Astrocyte (in vitro differentiated cells and primary cell): ENCODE measurements around the gene TBC1D16.

ENCODE experiments used
- CTCF ChIP-seq: IDR thresholded peaks from 2 replicates; pipeline ENCODE4 v1.5.1; 2011; ENCODE audit warnings: low read depth, mild to moderate bottlenecking, inconsistent platforms, low read length, moderate library complexity; ENCODE audit not compliant: insufficient read depth
- EZH2 ChIP-seq: IDR thresholded peaks from 2 replicates; pipeline ENCODE4 v1.6.1; 2012; ENCODE audit warnings: mild to moderate bottlenecking, low read length, inconsistent platforms; ENCODE audit not compliant: insufficient read depth

GRCh38 chr17:79916991-79917901 is 118.4 kb downstream of the TBC1D16 start:
- TF ChIP-seq CTCF (no peak), EZH2 (no peak)
